Measurements from ENCODE around the gene DYNLT2B.

GRCh38 chr3:196263819-196264218 is 54.2 kb downstream of the DYNLT2B start:
- TF ChIP-seq CTCF (IDR thresholded peaks at IDR 0.05) (no peak), POLR2A (IDR thresholded peaks at IDR 0.05) (no peak)
